H9 (cell line): Measurements from ENCODE around the gene ZC3H12D. TPM values are rescaled to one million over a fixed set of nuclear protein-coding genes. Genes with fewer than 3 reads are reported as not detected.
A peak's percentile ranks its signal among the peaks of the same experiment; 100 is the strongest.

Source experiments
- DNase-seq: peaks from one replicate; pipeline ENCODE4 v3.0.0-alpha.2; 2017
- H2AFZ ChIP-seq: one replicate; pipeline ENCODE4 v1.6.1; 2013; ENCODE audit warnings: mild to moderate bottlenecking, low read length, control low read depth, moderate library complexity
- H2AK5ac ChIP-seq: 2 replicates; pipeline ENCODE4 v1.6.1; 2013; ENCODE audit warnings: low read length, control low read depth, mixed read lengths; ENCODE audit not compliant: insufficient read length
- H2BK120ac ChIP-seq: one replicate; pipeline ENCODE4 v1.6.1; 2013; ENCODE audit warnings: low read depth, mild to moderate bottlenecking, low read length, control low read depth, inconsistent platforms; ENCODE audit not compliant: poor library complexity, severe bottlenecking
- H2BK12ac ChIP-seq: 2 replicates; pipeline ENCODE4 v1.6.1; 2013; ENCODE audit warnings: low read length, control low read depth, mixed read lengths, low read depth; ENCODE audit not compliant: insufficient read length
- H2BK15ac ChIP-seq: 2 replicates; pipeline ENCODE4 v1.6.1; 2013; ENCODE audit warnings: low read depth, low read length, control low read depth
- H2BK20ac ChIP-seq: one replicate; pipeline ENCODE4 v1.6.1; 2013; ENCODE audit warnings: low read depth, mild to moderate bottlenecking, low read length, control low read depth, inconsistent platforms; ENCODE audit not compliant: poor library complexity, severe bottlenecking
- H2BK5ac ChIP-seq: 2 replicates; pipeline ENCODE4 v1.6.1; 2013; ENCODE audit warnings: low read length, control low read depth, mixed read lengths; ENCODE audit not compliant: insufficient read length
- H3K14ac ChIP-seq: 2 replicates; pipeline ENCODE4 v1.6.1; 2013; ENCODE audit warnings: low read length, control low read depth; ENCODE audit not compliant: insufficient read depth
- H3K18ac ChIP-seq: 2 replicates; pipeline ENCODE4 v1.6.1; 2013; ENCODE audit warnings: low read depth, mild to moderate bottlenecking, mixed read lengths, low read length, control low read depth; ENCODE audit not compliant: insufficient read length
- H3K23ac ChIP-seq: 2 replicates; pipeline ENCODE4 v1.6.1; 2013; ENCODE audit warnings: low read length, control low read depth, mixed read lengths, low read depth; ENCODE audit not compliant: insufficient read length
- H3K23me2 ChIP-seq: 2 replicates; pipeline ENCODE4 v1.6.1; 2013; ENCODE audit warnings: low read depth, mild to moderate bottlenecking, mixed read lengths, low read length, control low read depth; ENCODE audit not compliant: insufficient read length, poor library complexity, severe bottlenecking
- H3K27ac ChIP-seq: 2 replicates; pipeline ENCODE4 v1.5.1; 2013; ENCODE audit warnings: low read length, control low read depth, mixed read lengths, low read depth; ENCODE audit not compliant: insufficient read length
- H3K27me3 ChIP-seq: 2 replicates; pipeline ENCODE4 v1.6.1; 2013; ENCODE audit warnings: low read length, control low read depth, inconsistent platforms; ENCODE audit not compliant: insufficient read depth
- H3K4ac ChIP-seq: 2 replicates; pipeline ENCODE4 v1.6.1; 2013; ENCODE audit warnings: low read depth, mild to moderate bottlenecking, control low read depth, inconsistent platforms, low read length, moderate library complexity
- H3K4me1 ChIP-seq: 2 replicates; pipeline ENCODE4 v1.6.1; 2013; ENCODE audit warnings: low read length, control low read depth, inconsistent platforms; ENCODE audit not compliant: insufficient read depth
- H3K4me2 ChIP-seq: 2 replicates; pipeline ENCODE4 v1.6.1; 2013; ENCODE audit warnings: low read length, control low read depth, mixed read lengths; ENCODE audit not compliant: insufficient read length, insufficient read depth
- H3K56ac ChIP-seq: 2 replicates; pipeline ENCODE4 v1.6.1; 2013; ENCODE audit warnings: low read depth, mild to moderate bottlenecking, mixed read lengths, low read length, control low read depth; ENCODE audit not compliant: insufficient read length
- H3K79me1 ChIP-seq: 2 replicates; pipeline ENCODE4 v1.6.1; 2013; ENCODE audit warnings: low read depth, mild to moderate bottlenecking, moderate library complexity, low read length, control low read depth, inconsistent platforms; ENCODE audit not compliant: insufficient read depth, poor library complexity, severe bottlenecking
- H3K79me2 ChIP-seq: 2 replicates; pipeline ENCODE4 v1.6.1; 2013; ENCODE audit warnings: low read length, control low read depth, inconsistent platforms; ENCODE audit not compliant: insufficient read depth
- H3K9ac ChIP-seq: 2 replicates; pipeline ENCODE4 v1.6.1; 2013; ENCODE audit warnings: low read length, control low read depth, mixed read lengths; ENCODE audit not compliant: insufficient read length; ENCODE audit errors: extremely low read depth
- H3K9me3 ChIP-seq: one replicate; pipeline ENCODE4 v1.6.1; 2013; ENCODE audit warnings: low read depth, low read length, inconsistent platforms; ENCODE audit not compliant: control insufficient read depth
- H3T11ph ChIP-seq: one replicate; pipeline ENCODE4 v1.6.1; 2013; ENCODE audit warnings: mild to moderate bottlenecking, low read length, control low read depth, inconsistent platforms
- H4K20me1 ChIP-seq: one replicate; pipeline ENCODE4 v1.6.1; 2013; ENCODE audit not compliant: control insufficient read depth, insufficient read length, insufficient read depth
- H4K5ac ChIP-seq: 2 replicates; pipeline ENCODE4 v1.6.1; 2013; ENCODE audit warnings: low read depth, mild to moderate bottlenecking, mixed read lengths, low read length, control low read depth; ENCODE audit not compliant: insufficient read length
- H4K8ac ChIP-seq: replicated peaks from 2 replicates; pipeline ENCODE4 v1.6.1; 2013; ENCODE audit warnings: low read length, control low read depth, mixed read lengths, low read depth; ENCODE audit not compliant: insufficient read length
- H4K91ac ChIP-seq: 2 replicates; pipeline ENCODE4 v1.6.1; 2013; ENCODE audit warnings: low read depth, mild to moderate bottlenecking, moderate library complexity, mixed read lengths, low read length, control low read depth; ENCODE audit not compliant: insufficient read length
- H3K27ac Mint-ChIP-seq, 3 experiments: 2 replicates in 2 of 3; 3 replicates in 1 of 3; pipeline ENCODE4 v1.8.0; 2020 to 2021; ENCODE audit warnings: mixed read lengths in 3 of 3, mild to moderate bottlenecking in 1 of 3, moderate library complexity in 1 of 3
- H3K27me3 Mint-ChIP-seq: 2 replicates; pipeline ENCODE4 v1.8.0; 2021; ENCODE audit warnings: low read depth, mild to moderate bottlenecking, moderate library complexity, mixed read lengths
- H3K36me3 Mint-ChIP-seq, 3 experiments: 2 replicates in 2 of 3; 3 replicates in 1 of 3; pipeline ENCODE4 v1.8.0; 2020 to 2021; ENCODE audit warnings: low read depth in 3 of 3, mixed read lengths in 3 of 3; ENCODE audit not compliant: insufficient read depth in 1 of 3
- H3K4me1 Mint-ChIP-seq, 2 experiments: 2 replicates each; pipeline ENCODE4 v1.8.0; 2020; ENCODE audit warnings: mixed read lengths in 2 of 2
- H3K4me3 Mint-ChIP-seq, 2 experiments: 2 replicates in 1 of 2; 3 replicates in 1 of 2; pipeline ENCODE4 v1.8.0; 2020 to 2021; ENCODE audit warnings: mild to moderate bottlenecking in 2 of 2, mixed read lengths in 2 of 2, moderate library complexity in 1 of 2
- H3K9me3 Mint-ChIP-seq, 2 experiments: 2 replicates in 1 of 2; 3 replicates in 1 of 2; pipeline ENCODE4 v1.8.0; 2020; ENCODE audit warnings: mild to moderate bottlenecking in 2 of 2, mixed read lengths in 2 of 2, moderate library complexity in 1 of 2
- WGBS: extraction: QIAGEN DNeasy Blood & Tissue Kit; methylation state at CpG from one replicate; pipeline ENCODE4 v1.1.7; 2013; ENCODE audit warnings: missing lambda C conversion rate, low lambda C conversion rate, mixed read lengths; ENCODE audit not compliant: insufficient read length; ENCODE audit errors: extremely low coverage; 5-methylcytosine and 5-hydroxymethylcytosine counted together
- total RNA-seq: library from RNA; stranded (reverse); gene quantifications from 2 replicates; pipeline ENCODE4 v1.2.1, GENCODE V29; 2021
- TF ChIP-seq, protein P1 (sequence below): fragments of 200-600 bp; sonication (generic); conservative IDR thresholded peaks from 3 replicates; pipeline ENCODE4 v1.8.0; 2021; ENCODE audit warnings: antibody characterized with exemption, mild to moderate bottlenecking

Gene ZC3H12D
- total RNA-seq, 1 experiment from 2014 or later: 0.07 TPM

DNA sequence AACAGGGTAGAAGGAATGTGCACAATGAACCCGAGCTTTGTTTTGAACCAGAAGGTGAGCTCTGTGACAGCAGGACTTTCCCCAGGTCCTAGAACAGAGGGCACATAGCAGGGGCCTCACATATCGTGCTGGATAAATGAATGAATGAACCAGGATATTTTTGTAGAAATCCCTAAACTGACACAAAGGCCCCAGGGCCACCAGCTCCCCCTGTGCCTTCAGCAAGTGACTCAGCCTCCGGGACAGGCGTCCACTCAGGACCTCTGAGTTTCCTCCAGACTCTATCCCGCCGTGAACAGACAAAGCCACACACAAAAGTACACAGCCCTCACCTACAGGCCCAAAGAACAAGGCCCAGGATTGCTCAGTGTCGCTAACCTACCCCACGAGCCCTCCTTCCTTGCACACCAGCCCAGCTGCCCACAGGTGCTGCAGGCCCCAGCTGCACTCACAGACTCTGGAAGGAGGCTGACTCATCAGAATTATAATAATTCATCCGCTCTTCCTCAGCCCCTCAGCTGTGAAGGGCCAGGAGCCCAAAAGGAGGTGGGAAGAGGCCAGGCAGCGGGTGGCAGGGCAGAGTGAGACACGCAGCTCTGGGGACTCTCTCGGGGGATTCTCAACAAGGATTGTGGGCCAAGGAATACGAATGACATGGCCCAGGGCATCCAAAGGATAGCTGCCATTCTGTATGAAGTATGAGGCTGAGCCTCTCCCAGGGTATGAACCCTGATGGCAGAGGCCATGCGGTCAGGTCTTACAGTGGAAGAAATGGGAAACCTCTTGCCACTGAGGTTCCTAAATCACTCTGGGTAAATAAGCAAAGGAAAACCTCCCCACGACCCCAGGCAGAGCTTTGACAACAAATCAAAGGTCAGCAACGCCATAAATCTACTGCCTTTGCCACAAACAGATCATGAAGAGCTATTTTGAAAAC lies 43.8 kb downstream of the ZC3H12D start:
- Histone ChIP-seq H3K56ac (no peak overlapping the region), H3K79me2 (no peaks in the 10 kb centered on the region), H3K23ac (no peak overlapping the region), H3T11ph (no peak overlapping the region), H3K9ac (no peak overlapping the region), H2BK120ac (no peak overlapping the region), H4K8ac (no peak overlapping the region), H3K27ac (no peak overlapping the region), H3K9me3 (no peaks in the 10 kb centered on the region), H2AFZ (no peak overlapping the region), H2BK5ac (no peak overlapping the region), H4K91ac (no peak overlapping the region), H3K4ac (no peak overlapping the region), H3K27me3 (no peaks in the 10 kb centered on the region), H3K18ac (no peak overlapping the region), H2BK20ac (no peak overlapping the region), H2BK12ac (peak overlapping the region; percentile 18), H3K4me1 (no peaks in the 10 kb centered on the region), H3K23me2 (no peaks in the 10 kb centered on the region), H2BK15ac (no peak overlapping the region), H3K79me1 (no peaks in the 10 kb centered on the region), H3K4me2 (no peak overlapping the region), H4K20me1 (no peaks in the 10 kb centered on the region), H3K14ac (no peak overlapping the region; the same call in 1 of the 2 replicates), H2AK5ac (no peak overlapping the region), H4K5ac (no peak overlapping the region)
- Mint-ChIP-seq H3K4me1 (peaks cover 0 to 11% of the 10 kb centered on the region in 2 experiments; a peak in 1 of 4 replicates), H3K4me3 (no peak overlapping the region), H3K27me3 (peaks cover 5% of the 10 kb centered on the region), H3K36me3 (no peaks in the 10 kb centered on the region), H3K27ac (peak overlapping the region in 2 of 3 experiments; percentile 57 to 64; a peak in 2 of 7 replicates), H3K9me3 (peaks cover 0 to 3% of the 10 kb centered on the region in 2 experiments; a peak in 3 of 5 replicates)
- WGBS: no CpG with 5 or more reads among the region's 16 CpGs
- TF ChIP-seq, protein P1, sequence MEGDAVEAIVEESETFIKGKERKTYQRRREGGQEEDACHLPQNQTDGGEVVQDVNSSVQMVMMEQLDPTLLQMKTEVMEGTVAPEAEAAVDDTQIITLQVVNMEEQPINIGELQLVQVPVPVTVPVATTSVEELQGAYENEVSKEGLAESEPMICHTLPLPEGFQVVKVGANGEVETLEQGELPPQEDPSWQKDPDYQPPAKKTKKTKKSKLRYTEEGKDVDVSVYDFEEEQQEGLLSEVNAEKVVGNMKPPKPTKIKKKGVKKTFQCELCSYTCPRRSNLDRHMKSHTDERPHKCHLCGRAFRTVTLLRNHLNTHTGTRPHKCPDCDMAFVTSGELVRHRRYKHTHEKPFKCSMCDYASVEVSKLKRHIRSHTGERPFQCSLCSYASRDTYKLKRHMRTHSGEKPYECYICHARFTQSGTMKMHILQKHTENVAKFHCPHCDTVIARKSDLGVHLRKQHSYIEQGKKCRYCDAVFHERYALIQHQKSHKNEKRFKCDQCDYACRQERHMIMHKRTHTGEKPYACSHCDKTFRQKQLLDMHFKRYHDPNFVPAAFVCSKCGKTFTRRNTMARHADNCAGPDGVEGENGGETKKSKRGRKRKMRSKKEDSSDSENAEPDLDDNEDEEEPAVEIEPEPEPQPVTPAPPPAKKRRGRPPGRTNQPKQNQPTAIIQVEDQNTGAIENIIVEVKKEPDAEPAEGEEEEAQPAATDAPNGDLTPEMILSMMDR: no peak
- DNase-seq: no peak
